Measurements from ENCODE around the gene LRRC3.

Gene LRRC3

DNA sequence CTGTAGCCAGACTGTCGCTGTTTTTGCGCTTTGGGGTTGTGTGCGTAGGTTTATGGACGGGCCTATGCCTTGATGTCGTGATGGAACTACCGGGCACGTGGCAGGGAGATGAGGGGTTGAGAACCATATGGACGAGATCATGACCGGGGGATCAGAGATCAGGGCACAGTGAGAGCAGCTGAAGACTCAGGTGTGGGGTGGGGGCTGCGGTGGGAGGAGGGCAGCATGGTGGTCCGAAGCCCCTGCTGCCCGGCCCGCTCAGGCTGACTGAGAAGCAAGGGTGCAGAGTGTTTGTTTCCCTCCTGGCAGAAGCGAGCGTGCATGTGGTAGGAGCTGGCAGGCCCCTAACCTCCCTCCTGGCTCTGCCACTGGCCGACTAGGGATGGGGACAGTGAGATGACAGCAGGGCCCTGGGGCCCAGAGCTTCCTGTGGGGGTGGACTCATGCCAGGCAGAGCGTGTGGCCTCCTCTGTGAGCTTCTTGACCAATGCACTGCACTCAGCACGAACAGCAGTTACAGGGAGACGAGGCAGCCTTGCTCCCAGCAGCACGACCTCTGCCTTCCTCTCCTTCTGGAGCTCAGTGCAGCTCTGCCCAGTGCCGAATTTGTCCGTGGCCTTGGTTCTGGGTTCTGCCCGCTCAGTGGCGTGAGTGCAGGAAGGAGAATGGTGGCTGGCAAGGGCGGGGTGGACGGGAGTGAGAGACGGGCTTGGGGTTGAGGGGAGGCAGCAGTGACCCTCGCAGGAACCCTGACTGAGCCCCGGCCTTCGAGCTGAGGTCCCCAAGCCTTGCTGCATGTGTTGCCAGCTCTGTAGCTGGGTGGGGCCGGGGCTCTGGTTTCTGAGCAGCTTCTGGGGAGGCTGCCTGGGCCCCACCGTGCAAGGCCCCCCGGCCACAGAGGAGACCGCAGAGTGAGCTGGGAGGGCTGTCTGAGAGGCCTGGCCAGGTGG is 22.2 kb upstream of the LRRC3 start:
- Histone ChIP-seq H3K9ac (ENCODE audit: low read depth in 1 of 2, low read length in 2 of 2) (no peak overlapping the region), H3K36me3 (ENCODE audit: control insufficient read depth in 2 of 2, insufficient read depth in 2 of 2, low read length in 2 of 2) (no peaks in the 10 kb centered on the region), H3K4me3 (ENCODE audit: low read length in 2 of 2) (no peak overlapping the region), H3K9me3 (ENCODE audit: control insufficient read depth in 2 of 2, low read length in 2 of 2) (no peaks in the 10 kb centered on the region), H3K27me3 (ENCODE audit: control insufficient read depth in 2 of 2, insufficient read depth in 2 of 2, low read length in 2 of 2) (no peaks in the 10 kb centered on the region), H3K4me1 (ENCODE audit: control insufficient read depth in 2 of 2, insufficient read depth in 2 of 2, low read length in 2 of 2) (peaks cover 0 to under 1% of the 10 kb centered on the region in 2 donors), H3K27ac (ENCODE audit: low read depth in 2 of 2, low read length in 2 of 2) (no peak overlapping the region)

DNA sequence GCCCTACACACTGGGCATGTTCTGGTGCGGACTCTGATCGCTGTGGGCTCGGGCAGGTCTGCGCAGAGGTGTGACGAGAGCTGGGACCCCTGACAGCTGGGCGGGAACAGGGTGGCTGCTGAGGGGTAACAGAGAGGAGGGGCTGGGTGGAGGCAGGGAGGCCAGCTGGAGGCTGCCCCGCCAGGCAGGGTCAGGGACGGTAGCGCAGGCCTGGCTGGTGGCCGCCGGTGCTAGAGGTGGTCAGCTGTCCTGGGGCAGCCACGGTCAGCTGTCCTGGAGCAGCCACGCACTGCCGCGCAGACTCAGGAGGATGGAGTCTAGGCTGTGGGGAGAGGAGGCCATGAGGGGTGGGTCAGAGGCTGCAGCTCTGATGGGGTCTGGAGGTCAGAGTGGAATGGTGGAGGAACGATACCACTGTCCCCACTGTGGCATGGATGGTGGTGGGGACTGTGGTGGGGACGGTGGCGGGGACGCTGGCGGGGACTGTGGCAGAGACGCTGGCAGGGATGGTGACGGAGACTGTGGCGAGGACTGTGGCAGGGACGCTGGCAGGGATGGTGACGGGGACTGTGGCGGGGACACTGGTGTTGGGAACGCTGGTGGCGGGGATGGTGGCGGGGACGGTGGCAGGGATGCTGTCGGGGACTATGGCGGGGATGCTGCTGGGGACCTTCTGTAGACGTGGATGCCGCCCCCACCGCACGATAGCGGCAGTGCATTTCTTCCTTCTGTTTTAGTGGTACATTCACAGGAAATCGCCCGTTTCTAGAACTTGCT is 21.3 kb upstream of the LRRC3 start:
- Histone ChIP-seq H3K4me1 (ENCODE audit: control insufficient read depth in 2 of 2, insufficient read depth in 2 of 2, low read length in 2 of 2) (peaks cover 0 to 3% of the 10 kb centered on the region in 2 donors), H3K27me3 (ENCODE audit: control insufficient read depth in 2 of 2, insufficient read depth in 2 of 2, low read length in 2 of 2) (no peaks in the 10 kb centered on the region), H3K4me3 (ENCODE audit: low read length in 2 of 2) (no peak overlapping the region), H3K36me3 (ENCODE audit: control insufficient read depth in 2 of 2, insufficient read depth in 2 of 2, low read length in 2 of 2) (no peaks in the 10 kb centered on the region), H3K9me3 (ENCODE audit: control insufficient read depth in 2 of 2, low read length in 2 of 2) (no peaks in the 10 kb centered on the region), H3K27ac (ENCODE audit: low read depth in 2 of 2, low read length in 2 of 2) (no peak overlapping the region), H3K9ac (ENCODE audit: low read depth in 1 of 2, low read length in 2 of 2) (no peak overlapping the region)

- H3K9ac ChIP-seq (ENCODE audit: low read depth in 1 of 2, low read length in 2 of 2): no peak overlapping the region
- H3K9me3 ChIP-seq (ENCODE audit: control insufficient read depth in 2 of 2, low read length in 2 of 2): no peaks in the 10 kb centered on the region
- no peak overlapping the region for H3K27ac ChIP-seq (ENCODE audit: low read depth in 2 of 2, low read length in 2 of 2)
- H3K4me3 ChIP-seq (ENCODE audit: low read length in 2 of 2): no peak overlapping the region
- H3K36me3 ChIP-seq (ENCODE audit: control insufficient read depth in 2 of 2, insufficient read depth in 2 of 2, low read length in 2 of 2): no peaks in the 10 kb centered on the region
- no peaks in the 10 kb centered on the region for H3K27me3 ChIP-seq (ENCODE audit: control insufficient read depth in 2 of 2, insufficient read depth in 2 of 2, low read length in 2 of 2)
- H3K4me1 ChIP-seq (ENCODE audit: control insufficient read depth in 2 of 2, insufficient read depth in 2 of 2, low read length in 2 of 2): peaks cover 0 to 3% of the 10 kb centered on the region in 2 donors
Measured at GRCh38 chr21:44434568-44434925, 20.8 kb upstream of the LRRC3 start.

GRCh38 chr21:44434936-44435635 is 20.2 kb upstream of the LRRC3 start:
- Histone ChIP-seq H3K9ac (ENCODE audit: low read depth in 1 of 2, low read length in 2 of 2) (no peak overlapping the region), H3K27me3 (ENCODE audit: control insufficient read depth in 2 of 2, insufficient read depth in 2 of 2, low read length in 2 of 2) (no peaks in the 10 kb centered on the region), H3K36me3 (ENCODE audit: control insufficient read depth in 2 of 2, insufficient read depth in 2 of 2, low read length in 2 of 2) (no peaks in the 10 kb centered on the region), H3K27ac (ENCODE audit: low read depth in 2 of 2, low read length in 2 of 2) (no peak overlapping the region), H3K4me3 (ENCODE audit: low read length in 2 of 2) (no peak overlapping the region), H3K4me1 (ENCODE audit: control insufficient read depth in 2 of 2, insufficient read depth in 2 of 2, low read length in 2 of 2) (peaks cover 0 to 3% of the 10 kb centered on the region in 2 donors), H3K9me3 (ENCODE audit: control insufficient read depth in 2 of 2, low read length in 2 of 2) (no peaks in the 10 kb centered on the region)

DNA sequence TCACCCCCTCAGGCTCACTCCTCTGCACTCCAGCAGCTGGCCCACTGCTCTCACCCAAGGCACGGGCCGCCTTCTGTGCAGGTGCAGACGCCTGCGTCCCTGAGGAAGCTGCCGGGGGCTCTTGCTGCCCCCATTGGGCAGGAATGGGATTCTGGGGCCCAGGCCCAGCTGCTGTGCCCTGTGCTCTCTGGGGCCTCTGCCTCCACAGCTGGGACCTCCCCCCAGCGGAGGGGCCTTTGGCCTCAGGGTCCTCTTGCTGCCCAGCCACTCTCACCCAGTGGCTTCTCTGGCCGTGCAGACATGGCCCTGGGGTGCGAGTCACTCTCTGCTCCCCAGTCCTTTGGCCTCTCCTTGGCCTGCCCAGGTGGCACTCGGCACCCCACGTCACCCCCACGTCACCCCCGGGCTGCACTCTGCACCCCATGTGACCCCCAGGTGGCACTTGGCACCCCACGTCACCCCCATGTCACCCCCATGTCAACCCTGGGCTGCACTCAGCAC is 19.1 kb upstream of the LRRC3 start:
- Histone ChIP-seq H3K4me1 (ENCODE audit: control insufficient read depth in 2 of 2, insufficient read depth in 2 of 2, low read length in 2 of 2) (peaks cover 0 to 3% of the 10 kb centered on the region in 2 donors), H3K4me3 (ENCODE audit: low read length in 2 of 2) (no peak overlapping the region), H3K9ac (ENCODE audit: low read depth in 1 of 2, low read length in 2 of 2) (no peak overlapping the region), H3K9me3 (ENCODE audit: control insufficient read depth in 2 of 2, low read length in 2 of 2) (no peaks in the 10 kb centered on the region), H3K27me3 (ENCODE audit: control insufficient read depth in 2 of 2, insufficient read depth in 2 of 2, low read length in 2 of 2) (no peaks in the 10 kb centered on the region), H3K36me3 (ENCODE audit: control insufficient read depth in 2 of 2, insufficient read depth in 2 of 2, low read length in 2 of 2) (no peaks in the 10 kb centered on the region), H3K27ac (ENCODE audit: low read depth in 2 of 2, low read length in 2 of 2) (no peak overlapping the region)

DNA sequence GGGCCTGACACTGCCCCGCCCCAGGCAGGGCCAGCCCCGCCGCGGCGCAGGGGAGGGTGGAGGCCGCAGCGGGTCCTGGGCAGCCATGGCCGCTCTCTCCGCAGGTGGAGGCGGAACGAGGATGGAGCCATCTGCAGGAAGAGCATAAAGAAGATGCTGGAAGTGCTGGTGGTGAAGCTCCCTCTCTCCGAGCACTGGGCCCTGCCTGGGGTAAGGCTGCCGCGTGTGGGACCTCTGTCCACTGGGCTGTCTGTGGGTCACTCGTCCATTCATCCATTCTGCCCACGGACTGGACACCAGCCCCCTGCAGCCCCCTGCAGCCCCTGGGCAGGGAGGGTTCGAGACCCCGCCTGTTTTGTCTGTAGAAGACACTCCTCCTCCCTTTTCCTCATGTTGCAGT is 18.4 kb upstream of the LRRC3 start:
- H3K27me3 ChIP-seq (ENCODE audit: control insufficient read depth in 2 of 2, insufficient read depth in 2 of 2, low read length in 2 of 2): no peaks in the 10 kb centered on the region
- no peak overlapping the region for H3K27ac ChIP-seq (ENCODE audit: low read depth in 2 of 2, low read length in 2 of 2)
- H3K4me1 ChIP-seq (ENCODE audit: control insufficient read depth in 2 of 2, insufficient read depth in 2 of 2, low read length in 2 of 2): peaks cover 0 to 3% of the 10 kb centered on the region in 2 donors
- H3K9ac ChIP-seq (ENCODE audit: low read depth in 1 of 2, low read length in 2 of 2): no peak overlapping the region
- H3K9me3 ChIP-seq (ENCODE audit: control insufficient read depth in 2 of 2, low read length in 2 of 2): no peaks in the 10 kb centered on the region
- H3K36me3 ChIP-seq (ENCODE audit: control insufficient read depth in 2 of 2, insufficient read depth in 2 of 2, low read length in 2 of 2): no peaks in the 10 kb centered on the region
- H3K4me3 ChIP-seq (ENCODE audit: low read length in 2 of 2): no peak overlapping the region

GRCh38 chr21:44437371-44437695 is 18.0 kb upstream of the LRRC3 start:
- Histone ChIP-seq H3K4me1 (ENCODE audit: control insufficient read depth in 2 of 2, insufficient read depth in 2 of 2, low read length in 2 of 2) (peaks cover 0 to 3% of the 10 kb centered on the region in 2 donors), H3K4me3 (ENCODE audit: low read length in 2 of 2) (no peak overlapping the region), H3K36me3 (ENCODE audit: control insufficient read depth in 2 of 2, insufficient read depth in 2 of 2, low read length in 2 of 2) (no peaks in the 10 kb centered on the region), H3K27ac (ENCODE audit: low read depth in 2 of 2, low read length in 2 of 2) (no peak overlapping the region), H3K9ac (ENCODE audit: low read depth in 1 of 2, low read length in 2 of 2) (no peak overlapping the region), H3K9me3 (ENCODE audit: control insufficient read depth in 2 of 2, low read length in 2 of 2) (no peaks in the 10 kb centered on the region), H3K27me3 (ENCODE audit: control insufficient read depth in 2 of 2, insufficient read depth in 2 of 2, low read length in 2 of 2) (no peaks in the 10 kb centered on the region)

DNA sequence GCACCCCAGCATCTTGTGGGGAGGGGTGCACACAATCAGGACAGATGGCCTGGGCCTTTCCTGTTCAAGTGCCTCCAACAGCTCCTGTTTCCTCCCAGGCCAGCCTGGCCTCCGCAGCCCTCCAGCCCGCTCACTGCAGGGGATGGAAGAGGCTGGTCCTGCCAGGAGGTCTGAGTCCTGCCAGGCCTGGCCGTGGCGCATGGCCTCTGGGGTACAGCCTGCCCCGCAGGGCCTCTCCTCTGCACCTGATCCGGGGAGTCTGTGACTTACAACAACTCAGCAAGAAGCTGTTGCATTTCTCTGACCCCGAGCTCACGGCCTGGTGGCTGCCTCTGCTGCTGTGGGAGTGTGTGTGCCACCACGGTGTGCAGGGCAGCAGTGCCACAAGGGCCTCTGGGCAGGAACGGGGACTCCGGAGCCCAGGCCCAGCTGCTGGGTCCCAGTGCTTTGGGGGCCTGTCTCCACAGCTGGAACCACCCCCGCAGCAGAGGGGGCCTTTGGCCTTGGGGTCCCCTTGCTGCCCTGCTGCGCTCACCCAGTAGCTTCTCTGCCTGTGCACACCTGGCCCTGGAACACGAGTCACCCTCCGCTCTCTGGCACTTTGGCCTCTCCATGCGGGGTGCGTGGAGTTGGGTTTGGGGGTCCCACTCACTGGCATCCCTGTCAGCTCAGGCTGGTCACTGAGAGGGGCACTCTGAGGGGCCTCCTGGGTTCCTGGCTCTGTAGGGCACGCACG is 17.4 kb upstream of the LRRC3 start:
- Histone ChIP-seq H3K9me3 (ENCODE audit: control insufficient read depth in 2 of 2, low read length in 2 of 2) (no peaks in the 10 kb centered on the region), H3K4me1 (ENCODE audit: control insufficient read depth in 2 of 2, insufficient read depth in 2 of 2, low read length in 2 of 2) (peaks cover 0 to 3% of the 10 kb centered on the region in 2 donors), H3K9ac (ENCODE audit: low read depth in 1 of 2, low read length in 2 of 2) (no peak overlapping the region), H3K27ac (ENCODE audit: low read depth in 2 of 2, low read length in 2 of 2) (peak overlapping the region in 1 of 2 donors; percentile 38), H3K4me3 (ENCODE audit: low read length in 2 of 2) (no peak overlapping the region), H3K36me3 (ENCODE audit: control insufficient read depth in 2 of 2, insufficient read depth in 2 of 2, low read length in 2 of 2) (no peaks in the 10 kb centered on the region), H3K27me3 (ENCODE audit: control insufficient read depth in 2 of 2, insufficient read depth in 2 of 2, low read length in 2 of 2) (no peaks in the 10 kb centered on the region)

DNA sequence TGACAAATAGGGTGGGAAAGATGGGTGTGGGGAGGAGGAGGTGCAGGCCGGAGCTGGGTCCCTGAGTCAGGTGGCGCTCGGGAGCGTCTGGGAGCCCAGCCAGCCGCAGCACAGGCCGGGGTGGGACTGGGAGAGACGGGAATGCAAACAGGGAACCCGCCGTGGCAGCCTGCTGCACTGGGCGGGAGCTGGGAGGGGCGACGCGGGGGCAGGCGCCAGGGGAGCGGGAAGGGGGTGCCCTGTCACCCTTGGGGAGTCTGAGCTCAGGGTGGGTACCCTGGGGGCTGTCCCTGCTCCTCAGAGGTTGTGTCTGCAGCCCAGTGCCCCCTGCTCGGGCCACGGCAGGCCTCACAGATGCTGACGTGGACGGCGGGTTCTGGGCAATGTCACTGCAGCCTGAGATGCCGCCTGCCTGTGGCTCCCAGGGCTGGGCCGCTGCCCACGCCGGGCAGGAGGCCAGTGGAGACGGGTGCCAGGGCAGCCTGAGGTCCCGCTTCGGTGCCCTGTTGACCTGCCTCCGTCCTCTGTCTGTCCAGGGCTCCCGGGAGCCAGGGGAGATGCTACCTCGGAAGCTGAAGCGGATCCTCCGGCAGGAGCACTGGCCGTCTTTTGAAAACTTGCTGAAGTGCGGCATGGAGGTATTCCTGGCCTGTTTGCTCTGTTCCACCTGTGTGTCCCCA is 16.6 kb upstream of the LRRC3 start:
- no peaks in the 10 kb centered on the region for H3K27me3 ChIP-seq (ENCODE audit: control insufficient read depth in 2 of 2, insufficient read depth in 2 of 2, low read length in 2 of 2)
- H3K4me1 ChIP-seq (ENCODE audit: control insufficient read depth in 2 of 2, insufficient read depth in 2 of 2, low read length in 2 of 2): peaks cover 0 to 3% of the 10 kb centered on the region in 2 donors
- H3K36me3 ChIP-seq (ENCODE audit: control insufficient read depth in 2 of 2, insufficient read depth in 2 of 2, low read length in 2 of 2): no peaks in the 10 kb centered on the region
- H3K9ac ChIP-seq (ENCODE audit: low read depth in 1 of 2, low read length in 2 of 2): no peak overlapping the region
- peak overlapping the region in 1 of 2 donors; percentile 39 for H3K4me3 ChIP-seq (ENCODE audit: low read length in 2 of 2)
- peak overlapping the region in 1 of 2 donors; percentile 38 for H3K27ac ChIP-seq (ENCODE audit: low read depth in 2 of 2, low read length in 2 of 2)
- no peaks in the 10 kb centered on the region for H3K9me3 ChIP-seq (ENCODE audit: control insufficient read depth in 2 of 2, low read length in 2 of 2)

Data from mucosa of rectum (tissue), 2 donors.